Testis (tissue), 2 donors: ENCODE data around the gene JMJD7.

Experiments used
- POLR2A ChIP-seq: fragments of 450-650 bp; IDR thresholded peaks from one replicate; pipeline ENCODE4 v1.6.1; 2017; ENCODE audit warnings: antibody characterized with exemption, mild to moderate bottlenecking, moderate library complexity
- TF ChIP-seq, protein P1 (sequence below), 3 experiments: fragments of 450-650 bp in 2 of 3; fragments of 200-600 bp in 1 of 3; sonication (generic) in 1 of 3; IDR thresholded peaks; one replicate each; pipeline ENCODE4 v1.5.1; 2016 to 2019; ENCODE audit warnings: antibody characterized with exemption in 3 of 3, mild to moderate bottlenecking in 2 of 3, moderate library complexity in 1 of 3

DNA sequence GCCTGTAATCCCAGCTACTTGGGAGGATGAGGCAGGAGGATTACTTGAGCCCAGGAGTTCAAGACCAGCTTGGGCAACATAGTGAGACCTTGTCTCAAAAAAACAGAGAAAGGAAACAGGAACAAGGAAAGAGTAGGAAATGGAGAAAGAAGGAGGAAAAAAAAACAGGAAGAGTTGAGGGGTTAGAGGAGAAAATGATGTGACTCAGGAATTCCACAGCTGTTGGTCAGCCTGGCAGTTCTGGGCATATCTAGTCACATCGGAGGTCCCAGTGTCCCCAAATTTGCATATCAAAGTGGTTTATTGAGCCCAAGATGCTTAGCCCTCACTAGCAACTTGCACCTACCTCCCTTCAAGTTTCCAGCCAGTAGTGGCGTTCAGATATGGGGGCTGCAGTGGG, 18.8 kb upstream of the JMJD7 start:
- no peak for TF ChIP-seq POLR2A
- TF ChIP-seq, protein P1, sequence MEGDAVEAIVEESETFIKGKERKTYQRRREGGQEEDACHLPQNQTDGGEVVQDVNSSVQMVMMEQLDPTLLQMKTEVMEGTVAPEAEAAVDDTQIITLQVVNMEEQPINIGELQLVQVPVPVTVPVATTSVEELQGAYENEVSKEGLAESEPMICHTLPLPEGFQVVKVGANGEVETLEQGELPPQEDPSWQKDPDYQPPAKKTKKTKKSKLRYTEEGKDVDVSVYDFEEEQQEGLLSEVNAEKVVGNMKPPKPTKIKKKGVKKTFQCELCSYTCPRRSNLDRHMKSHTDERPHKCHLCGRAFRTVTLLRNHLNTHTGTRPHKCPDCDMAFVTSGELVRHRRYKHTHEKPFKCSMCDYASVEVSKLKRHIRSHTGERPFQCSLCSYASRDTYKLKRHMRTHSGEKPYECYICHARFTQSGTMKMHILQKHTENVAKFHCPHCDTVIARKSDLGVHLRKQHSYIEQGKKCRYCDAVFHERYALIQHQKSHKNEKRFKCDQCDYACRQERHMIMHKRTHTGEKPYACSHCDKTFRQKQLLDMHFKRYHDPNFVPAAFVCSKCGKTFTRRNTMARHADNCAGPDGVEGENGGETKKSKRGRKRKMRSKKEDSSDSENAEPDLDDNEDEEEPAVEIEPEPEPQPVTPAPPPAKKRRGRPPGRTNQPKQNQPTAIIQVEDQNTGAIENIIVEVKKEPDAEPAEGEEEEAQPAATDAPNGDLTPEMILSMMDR (IDR thresholded peaks at IDR 0.05) = no peak
